ENCODE measurements around the gene GOLGA6D.
"Not testable (repeated sequence)": the region's sequence is repeated elsewhere in the genome, so short reads cannot be mapped to it uniquely, and the experiment has no call there.

The GOLGA6D gene

GRCh38 chr15:75282572-75282971, at the start of gene GOLGA6D:
Gene GOLGA6D, plus strand, starts transcription at chr15:75282835. Its CDS starts 41 bp downstream, at chr15:75282876.
- not testable (repeated sequence) for DNase-seq (ENCODE audit: extremely low read depth in 1 of 2, low read depth in 1 of 2)

DNA sequence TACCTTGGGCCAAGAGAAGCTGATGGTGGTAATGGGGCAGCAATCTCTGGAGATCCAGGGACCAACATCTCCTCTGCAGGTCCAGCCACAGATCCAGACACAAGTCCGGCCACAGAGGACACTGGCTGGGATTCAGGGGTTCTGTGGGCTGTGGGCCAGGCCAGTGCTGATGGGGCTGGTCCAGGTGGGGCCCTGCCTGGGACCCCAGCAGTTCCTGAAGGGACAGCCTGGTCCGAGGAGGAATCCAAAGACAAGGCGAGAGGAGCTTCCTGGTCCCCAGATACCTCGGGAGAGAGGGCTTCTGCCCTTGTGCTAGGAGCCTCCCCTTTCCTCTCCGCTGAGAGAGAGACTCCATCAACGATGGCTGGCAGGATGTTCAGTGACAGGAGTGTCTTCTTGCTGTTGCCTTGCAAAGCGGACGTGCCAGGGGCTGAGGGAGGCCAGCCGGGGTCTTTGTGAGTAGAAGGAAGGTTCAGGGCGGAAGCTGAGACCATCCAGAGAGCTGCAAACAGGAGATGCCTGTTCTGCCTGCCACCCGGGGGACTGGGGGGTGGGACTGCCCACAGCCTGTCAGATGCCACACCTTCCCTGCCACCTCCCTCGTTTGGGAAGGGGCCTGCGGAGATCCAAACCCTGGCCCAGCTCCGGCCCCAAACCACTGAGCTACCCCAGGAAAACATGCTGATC, 49.0 kb upstream of the GOLGA6D start:
- DNase-seq (ENCODE audit: extremely low read depth in 1 of 2, low read depth in 1 of 2) = no peak

DNA sequence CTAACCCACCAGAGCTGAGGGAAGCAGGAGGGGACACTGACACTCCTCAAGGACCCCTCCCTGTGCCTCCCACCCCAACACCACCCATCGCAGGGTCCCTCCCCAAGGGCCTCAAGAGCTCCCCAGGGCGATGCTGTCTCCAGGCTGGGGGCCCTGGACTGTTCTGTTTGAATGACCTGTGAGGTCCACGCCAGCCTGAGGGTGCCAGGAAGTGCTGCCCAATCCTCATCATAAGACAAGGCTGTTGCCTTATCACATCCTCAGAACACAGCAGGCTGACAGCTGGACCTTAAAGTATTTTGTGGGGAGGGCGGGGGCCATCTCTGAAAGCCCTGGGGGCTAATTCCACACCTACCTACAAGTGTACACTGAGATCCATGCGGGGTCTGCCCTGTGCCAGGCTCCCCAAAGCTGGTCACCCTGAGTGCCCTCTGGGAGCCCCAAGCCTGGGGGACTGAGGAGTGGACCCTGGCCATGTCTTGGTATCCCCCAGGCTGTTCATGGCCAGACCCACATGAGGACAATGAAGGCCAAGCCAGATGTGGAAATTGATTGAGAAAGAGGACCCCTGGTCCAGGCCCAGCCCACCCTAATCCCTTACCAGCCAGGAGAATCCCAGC, 48.3 kb upstream of the GOLGA6D start:
- DNase-seq (ENCODE audit: extremely low read depth in 1 of 2, low read depth in 1 of 2) = no peak

DNA sequence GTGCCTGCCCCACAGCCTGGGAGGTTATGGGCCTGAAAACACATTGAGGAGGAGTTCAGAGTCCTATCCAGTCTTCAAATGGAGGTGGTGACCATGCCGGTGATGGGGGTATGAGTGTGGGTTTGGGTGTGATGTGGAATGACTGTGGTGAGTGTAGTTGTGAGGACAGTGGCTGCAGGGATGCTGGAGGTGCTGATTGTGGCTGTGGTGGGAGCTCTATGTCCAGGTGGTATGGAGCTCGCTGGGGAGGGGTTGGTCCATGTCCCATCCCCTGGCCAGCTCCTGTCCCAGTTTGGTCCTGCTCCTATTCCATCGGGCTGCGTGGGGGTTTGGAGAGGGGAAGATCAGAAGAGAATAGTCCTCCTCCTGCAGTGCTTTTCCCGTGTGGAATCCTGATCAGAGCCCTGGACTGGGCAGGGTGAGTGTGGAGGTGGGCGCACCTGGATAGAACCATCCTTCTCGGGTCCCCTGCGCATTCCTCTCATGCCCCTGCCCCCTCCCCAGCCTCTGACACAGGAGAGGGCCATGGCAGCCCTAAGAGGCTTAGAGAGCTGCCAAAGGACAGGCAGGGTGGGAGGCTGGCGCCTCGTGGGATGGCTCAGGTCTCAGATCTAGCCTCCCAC, 47.5 kb upstream of the GOLGA6D start:
- DNase-seq (ENCODE audit: extremely low read depth in 1 of 2, low read depth in 1 of 2) = no peak

GRCh38 chr15:75235760-75236729, 46.6 kb upstream of the GOLGA6D start:
- DNase-seq (ENCODE audit: extremely low read depth in 1 of 2, low read depth in 1 of 2) = no peak

DNA sequence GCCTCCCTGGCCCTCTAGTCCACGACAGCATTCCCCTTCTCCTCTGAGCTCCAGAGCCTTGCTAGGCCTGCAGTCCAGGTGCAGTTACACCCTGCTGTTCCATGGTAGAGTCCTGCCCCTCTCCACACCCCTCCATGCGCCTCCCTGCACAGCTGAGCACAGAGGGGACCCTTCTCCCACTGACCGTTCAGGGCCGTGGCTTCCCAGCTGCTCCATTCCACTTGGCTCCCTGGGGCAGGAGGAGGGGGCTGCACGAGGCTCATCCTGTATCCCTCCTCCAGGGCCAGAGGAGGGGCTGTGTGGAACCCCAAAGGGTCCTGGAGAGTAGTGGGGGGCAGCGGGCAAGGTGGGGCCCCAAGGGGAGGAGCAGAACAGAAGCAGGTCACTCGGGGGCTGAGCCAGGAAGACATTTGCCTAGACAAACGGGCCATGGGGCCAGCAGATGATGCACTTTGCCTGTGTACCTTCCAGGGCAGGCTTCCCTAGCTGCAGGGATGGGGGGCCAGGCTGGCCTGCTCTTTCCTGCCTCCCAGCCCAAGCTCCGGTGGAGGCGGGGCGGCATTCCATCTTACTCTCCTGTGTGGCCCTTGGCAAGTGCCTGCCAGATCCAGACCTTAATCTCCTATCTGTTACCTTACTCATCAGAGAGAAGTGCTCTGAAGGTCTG, 45.2 kb upstream of the GOLGA6D start:
- DNase-seq (ENCODE audit: extremely low read depth in 1 of 2, low read depth in 1 of 2) = no peak

- no peak for DNase-seq (ENCODE audit: extremely low read depth in 1 of 2, low read depth in 1 of 2)
Measured at GRCh38 chr15:75238150-75238549, 44.5 kb upstream of the GOLGA6D start.

DNA sequence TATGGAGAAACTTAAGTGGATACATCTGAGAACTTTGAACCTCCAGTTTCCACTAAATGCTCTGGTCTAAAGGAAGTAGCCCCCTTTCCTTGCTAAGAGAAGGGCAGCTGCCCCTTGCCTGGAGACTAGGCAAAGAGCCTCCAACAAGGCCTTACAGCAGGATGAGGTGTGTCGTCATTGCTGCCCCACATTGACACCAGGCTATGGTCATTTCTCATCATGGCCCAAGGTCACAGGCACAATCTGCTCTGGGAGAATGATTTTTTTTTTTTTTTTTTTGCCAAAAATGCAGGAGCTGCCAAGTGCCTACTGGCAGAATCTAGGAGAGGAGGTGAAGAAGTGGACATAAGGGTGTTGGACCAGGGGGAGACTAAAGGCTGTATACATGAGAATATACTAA, 36.9 kb upstream of the GOLGA6D start:
- DNase-seq (ENCODE audit: extremely low read depth in 1 of 2, low read depth in 1 of 2) = not testable (repeated sequence)

DNA sequence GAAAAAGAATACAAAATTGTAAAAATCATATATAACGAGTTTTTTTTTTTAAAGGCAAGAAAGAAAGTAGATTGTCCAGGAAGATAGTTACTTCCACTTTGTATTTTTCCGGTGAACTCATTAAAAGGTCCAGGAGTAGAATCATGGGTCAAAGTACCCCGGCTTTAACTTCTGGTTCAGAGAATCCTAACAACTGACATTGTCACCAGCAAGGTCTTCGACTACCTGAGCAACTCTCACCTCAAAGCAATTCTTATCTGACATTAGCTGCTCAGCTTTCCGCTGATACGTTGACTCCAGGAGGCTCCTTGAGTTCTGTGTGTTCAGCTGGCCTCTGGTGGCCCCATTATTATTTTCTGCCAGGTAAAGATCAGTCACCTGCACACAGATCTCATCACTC, 33.6 kb upstream of the GOLGA6D start:
- not testable (repeated sequence) for DNase-seq (ENCODE audit: extremely low read depth in 1 of 2, low read depth in 1 of 2)

DNA sequence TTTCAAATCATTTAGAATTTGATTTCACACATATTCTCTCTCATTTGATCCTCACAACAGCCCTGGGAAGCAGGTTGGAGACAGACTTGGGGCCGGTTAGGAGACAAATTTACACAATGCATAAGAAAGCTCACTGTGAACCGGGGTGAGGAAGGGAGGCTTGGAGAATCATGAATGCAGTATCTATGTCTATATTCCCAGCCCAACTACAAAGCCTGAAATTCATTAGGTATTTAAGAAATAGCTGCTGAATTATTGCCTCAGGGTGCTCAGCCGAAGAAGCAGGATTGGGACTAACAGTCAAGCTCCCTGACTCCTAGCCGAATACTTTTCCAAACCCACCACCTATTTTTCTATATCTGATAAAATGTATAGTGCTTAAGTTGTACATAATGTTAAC, 32.9 kb upstream of the GOLGA6D start:
- DNase-seq (ENCODE audit: extremely low read depth in 1 of 2, low read depth in 1 of 2) = no peak

DNA sequence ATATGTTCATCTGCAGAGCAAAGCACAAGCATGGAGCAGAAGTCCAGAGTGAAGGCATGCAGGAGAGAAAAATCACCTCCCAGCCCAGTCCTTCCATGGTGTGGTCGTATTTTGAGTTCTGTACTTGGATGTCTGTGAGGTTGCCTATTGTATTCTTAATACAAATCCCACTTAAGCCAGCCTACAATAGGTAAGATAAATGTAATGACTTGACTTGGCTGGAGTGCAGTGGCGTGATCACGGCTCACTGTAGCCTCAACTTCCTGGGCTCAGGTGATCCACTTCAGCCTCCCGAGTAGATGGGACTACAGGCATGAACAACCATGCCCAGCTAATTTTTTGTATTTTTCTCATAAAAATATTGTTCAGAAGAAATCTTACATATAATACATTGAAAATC, 31.3 kb upstream of the GOLGA6D start:
- DNase-seq (ENCODE audit: extremely low read depth in 1 of 2, low read depth in 1 of 2) = not testable (repeated sequence)

DNA sequence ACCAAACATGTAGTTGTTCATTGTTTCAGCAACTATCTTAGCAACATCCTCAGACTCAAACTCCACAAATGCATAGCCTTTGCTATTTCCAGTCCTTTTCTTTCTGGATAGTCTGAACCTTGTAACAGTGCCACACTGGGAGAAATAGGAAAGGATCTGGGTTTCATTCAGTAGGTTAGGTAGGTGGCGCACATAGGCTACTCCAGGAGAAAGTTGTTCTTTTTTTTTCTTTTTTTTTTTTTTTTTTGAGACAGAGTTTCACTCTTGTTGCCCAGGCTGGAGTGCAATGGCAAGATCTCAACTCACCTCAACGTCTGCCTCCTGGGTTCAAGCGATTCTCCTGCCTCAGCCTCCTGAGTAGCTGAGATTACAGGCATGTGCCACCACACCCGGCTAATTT, 30.4 kb upstream of the GOLGA6D start:
- not testable (repeated sequence) for DNase-seq (ENCODE audit: extremely low read depth in 1 of 2, low read depth in 1 of 2)

DNA sequence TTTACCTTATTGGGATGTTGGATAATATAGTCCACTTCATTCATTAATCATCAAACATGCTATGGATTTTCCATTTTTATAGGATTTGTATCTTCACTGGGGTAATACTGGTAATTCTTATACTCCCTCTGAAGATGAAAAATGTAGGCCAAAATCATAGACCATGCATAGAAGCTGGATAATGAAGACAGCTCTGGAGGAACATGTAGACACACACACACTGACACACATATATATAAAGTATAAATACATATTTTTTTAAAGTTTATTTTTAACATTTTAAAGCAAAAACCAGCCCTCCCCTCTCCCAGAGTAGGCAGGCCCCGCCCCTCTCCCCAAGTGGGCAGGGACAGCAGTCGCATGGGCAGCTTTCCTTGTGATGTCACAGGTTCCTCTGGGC, 24.6 kb upstream of the GOLGA6D start, which contains the start of gene GOLGA6C:
Gene GOLGA6C, plus strand, starts transcription at position 301 of the 400 bp plus-strand sequence. CDS start 265 bp downstream, outside the sequence.
- DNase-seq (ENCODE audit: extremely low read depth in 1 of 2, low read depth in 1 of 2) = not testable (repeated sequence)

DNA sequence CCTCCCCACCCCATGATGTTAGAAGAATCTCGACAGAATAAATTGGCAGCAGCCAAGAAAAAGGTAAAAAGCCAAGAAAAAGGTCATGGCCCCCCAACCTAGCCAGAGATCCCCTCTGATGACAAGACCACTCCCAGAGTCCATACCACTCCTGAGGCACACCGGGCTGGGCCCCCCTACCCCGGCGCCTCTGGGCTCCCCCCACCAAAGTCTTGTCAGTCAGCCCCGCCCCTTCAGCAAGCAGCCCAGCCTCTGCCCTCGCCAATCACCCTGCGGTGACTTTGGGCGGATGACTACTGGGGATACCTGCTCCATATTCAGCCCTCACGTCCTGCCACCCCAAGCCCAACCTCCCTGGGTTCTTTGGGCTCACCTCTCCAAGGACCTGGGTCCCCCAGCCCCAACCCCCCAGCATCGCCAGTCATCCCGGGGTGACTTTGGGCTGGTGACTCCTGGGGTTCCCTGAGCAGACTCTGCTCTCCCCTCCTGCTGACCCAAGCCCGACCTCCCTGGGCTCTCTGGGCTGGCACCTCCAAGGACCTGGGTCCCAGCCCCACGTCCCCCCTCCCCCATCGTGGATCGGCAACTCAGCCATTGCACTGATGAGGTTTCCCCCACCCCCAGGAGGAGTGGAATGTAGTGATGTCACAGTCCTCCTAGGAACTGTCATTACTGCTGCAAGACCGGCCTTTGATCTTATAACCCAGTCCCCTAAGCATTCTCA, 23.9 kb upstream of the GOLGA6D start:
- not testable (repeated sequence) for DNase-seq (ENCODE audit: extremely low read depth in 1 of 2, low read depth in 1 of 2)

GRCh38 chr15:75259873-75260272, 22.8 kb upstream of the GOLGA6D start:
- DNase-seq (ENCODE audit: extremely low read depth in 1 of 2, low read depth in 1 of 2) = not testable (repeated sequence)

DNA sequence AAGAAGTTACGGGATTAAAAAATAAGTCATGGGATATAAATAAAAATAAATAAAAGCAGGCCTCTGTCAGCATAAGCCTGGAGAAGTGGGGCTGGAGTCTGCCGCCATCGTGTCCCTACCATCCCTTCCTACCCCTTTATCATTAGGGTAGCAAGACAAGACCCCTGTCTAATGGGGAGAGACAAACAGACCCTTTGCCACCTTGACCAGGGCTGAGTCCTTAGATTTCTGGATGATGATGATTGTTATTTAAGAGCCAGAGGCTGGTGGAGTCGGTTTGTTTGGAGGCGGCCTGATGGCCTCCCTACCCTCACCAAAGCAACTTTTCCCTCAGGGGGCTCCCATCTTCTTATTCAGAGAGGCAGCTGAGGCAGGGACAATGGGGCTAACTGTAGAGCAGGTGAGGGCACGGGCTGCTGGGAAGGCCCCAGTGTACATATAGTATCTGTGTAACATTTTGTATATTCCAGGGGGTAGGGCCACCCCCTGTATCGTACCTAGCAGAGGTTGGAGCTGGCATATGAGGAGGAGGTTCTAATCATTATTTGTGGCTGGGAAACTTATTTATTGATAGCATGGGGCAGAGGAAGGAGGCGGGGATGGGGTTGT, 8.8 kb upstream of the GOLGA6D start:
- not testable (repeated sequence) for DNase-seq (ENCODE audit: extremely low read depth in 1 of 2, low read depth in 1 of 2)

GRCh38 chr15:75274509-75275107, 8.0 kb upstream of the GOLGA6D start:
- peak; percentile 14 to 29 for DNase-seq (ENCODE audit: extremely low read depth in 1 of 2, low read depth in 1 of 2)

GRCh38 chr15:75275617-75276016, 7.0 kb upstream of the GOLGA6D start:
- DNase-seq (ENCODE audit: extremely low read depth in 1 of 2, low read depth in 1 of 2) = not testable (repeated sequence)

DNA sequence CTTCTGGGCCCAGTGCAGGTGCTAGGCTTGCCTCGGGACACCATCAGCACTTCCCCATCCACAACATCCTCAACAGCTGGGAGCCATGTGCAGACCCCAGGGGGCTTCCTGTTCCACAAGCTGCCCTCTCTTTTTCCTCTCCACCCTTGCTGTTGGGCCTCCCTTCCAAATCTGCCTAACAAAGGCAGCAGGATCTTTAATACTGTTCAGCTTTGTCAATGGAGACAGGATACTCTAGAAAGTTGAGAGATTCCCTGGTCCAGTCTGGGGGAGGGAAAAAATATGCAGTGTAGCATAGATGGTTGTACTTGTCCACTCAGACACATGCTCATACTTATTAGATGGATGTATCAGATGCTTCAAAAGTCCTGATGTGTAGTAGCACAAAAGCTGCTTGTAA, 4.1 kb upstream of the GOLGA6D start:
- DNase-seq (ENCODE audit: extremely low read depth in 1 of 2, low read depth in 1 of 2) = not testable (repeated sequence)
